ENCODE data around the gene DTNBP1.

Gene DTNBP1

DNA sequence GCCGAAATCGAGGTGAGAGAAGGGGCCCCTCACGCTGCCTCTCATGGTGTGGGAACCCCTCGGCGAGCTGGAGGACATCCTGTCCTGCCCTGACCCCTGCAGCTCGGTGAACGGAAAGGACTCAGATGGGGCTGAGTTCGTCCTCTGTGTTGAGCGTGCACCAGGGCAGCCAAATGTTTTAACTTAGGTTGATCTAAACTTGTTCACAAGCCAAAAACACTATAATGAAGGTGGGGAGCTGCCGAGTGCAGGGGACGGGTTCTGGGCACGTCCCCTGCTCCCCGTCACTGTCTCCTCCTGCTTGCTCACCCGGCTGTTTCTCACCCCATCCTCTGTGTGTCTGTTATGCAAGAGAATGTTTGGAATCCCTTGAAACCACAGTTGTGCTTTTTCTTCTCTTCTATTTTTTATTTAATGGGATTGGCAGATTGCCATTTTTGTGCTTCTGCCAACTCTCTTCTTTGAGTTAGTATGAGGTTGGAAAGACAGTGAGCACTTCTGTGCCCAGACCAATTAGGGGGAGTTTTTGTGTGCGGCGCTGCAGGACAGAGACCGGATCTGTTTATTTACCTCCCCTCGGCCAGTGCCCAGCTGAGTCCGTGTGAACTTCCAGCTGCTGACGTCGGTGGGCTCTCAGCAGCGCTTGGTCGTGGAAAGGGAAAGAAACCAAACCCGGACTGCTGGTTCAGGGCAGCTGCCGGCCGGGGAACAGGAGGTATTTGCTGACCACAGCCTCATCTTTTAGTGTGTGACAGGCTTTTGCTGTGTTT, 158.1 kb downstream of the DTNBP1 start:
- Mint-ChIP-seq H3K27me3 (ENCODE audit: low read depth) (no peaks in the 10 kb centered on the region), H3K36me3 (ENCODE audit: low read depth) (peaks cover 22% of the 10 kb centered on the region), H3K27ac (peak overlapping the region; percentile 9), H3K4me1 (ENCODE audit: low read depth) (peaks cover 2% of the 10 kb centered on the region), H3K9me3 (no peaks in the 10 kb centered on the region), H3K4me3 (no peak overlapping the region)

DNA sequence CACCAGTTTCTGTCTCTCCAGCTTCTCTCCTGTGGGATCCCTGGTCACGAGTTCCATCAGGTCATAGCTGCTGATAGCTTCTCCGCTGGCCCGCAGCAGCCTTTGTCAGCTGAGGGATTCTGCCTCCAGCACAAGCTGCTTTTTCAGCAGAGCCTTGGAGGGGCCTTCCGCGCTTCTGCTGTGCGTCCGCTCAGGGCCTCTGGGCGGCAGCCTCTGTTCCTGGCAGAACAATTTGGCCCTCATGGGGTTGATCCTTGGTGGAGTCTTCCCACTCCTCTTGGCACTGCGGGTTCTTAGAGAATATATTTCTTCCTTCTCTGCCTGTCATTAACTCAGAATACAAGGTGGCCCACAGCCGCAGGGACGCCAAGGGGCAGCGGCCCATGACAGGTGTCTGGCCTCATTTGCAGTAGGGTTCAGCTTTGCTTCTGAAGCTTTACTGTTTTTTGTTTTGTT, 158.8 kb downstream of the DTNBP1 start:
- peaks cover 2% of the 10 kb centered on the region for H3K4me1 Mint-ChIP-seq (ENCODE audit: low read depth)
- H3K4me3 Mint-ChIP-seq, result no peak overlapping the region
- H3K9me3 Mint-ChIP-seq, result no peaks in the 10 kb centered on the region
- no peaks in the 10 kb centered on the region for H3K27me3 Mint-ChIP-seq (ENCODE audit: low read depth)
- H3K27ac Mint-ChIP-seq, result no peak overlapping the region
- peaks cover 22% of the 10 kb centered on the region for H3K36me3 Mint-ChIP-seq (ENCODE audit: low read depth)

DNA sequence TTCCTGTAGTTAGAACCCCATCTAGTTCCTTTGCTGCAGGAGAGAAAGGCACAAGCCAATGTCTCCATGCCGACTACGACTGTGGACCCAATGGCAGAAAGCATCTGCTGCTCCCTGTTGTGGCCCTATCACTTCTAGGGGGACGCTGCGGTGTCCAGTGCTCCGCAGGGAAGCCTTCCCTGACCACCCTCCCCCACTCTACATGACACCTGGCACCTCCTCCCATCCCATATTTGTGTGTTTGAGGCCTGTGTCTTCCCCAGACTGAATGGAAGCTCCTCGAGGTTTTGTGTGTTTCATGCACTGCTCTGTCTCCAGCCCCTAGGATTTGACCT, 159.5 kb downstream of the DTNBP1 start:
- Mint-ChIP-seq H3K4me1 (ENCODE audit: low read depth) (peaks cover 3% of the 10 kb centered on the region), H3K27me3 (ENCODE audit: low read depth) (no peaks in the 10 kb centered on the region), H3K27ac (no peak overlapping the region), H3K4me3 (no peak overlapping the region), H3K9me3 (no peaks in the 10 kb centered on the region), H3K36me3 (ENCODE audit: low read depth) (peaks cover 22% of the 10 kb centered on the region)

DNA sequence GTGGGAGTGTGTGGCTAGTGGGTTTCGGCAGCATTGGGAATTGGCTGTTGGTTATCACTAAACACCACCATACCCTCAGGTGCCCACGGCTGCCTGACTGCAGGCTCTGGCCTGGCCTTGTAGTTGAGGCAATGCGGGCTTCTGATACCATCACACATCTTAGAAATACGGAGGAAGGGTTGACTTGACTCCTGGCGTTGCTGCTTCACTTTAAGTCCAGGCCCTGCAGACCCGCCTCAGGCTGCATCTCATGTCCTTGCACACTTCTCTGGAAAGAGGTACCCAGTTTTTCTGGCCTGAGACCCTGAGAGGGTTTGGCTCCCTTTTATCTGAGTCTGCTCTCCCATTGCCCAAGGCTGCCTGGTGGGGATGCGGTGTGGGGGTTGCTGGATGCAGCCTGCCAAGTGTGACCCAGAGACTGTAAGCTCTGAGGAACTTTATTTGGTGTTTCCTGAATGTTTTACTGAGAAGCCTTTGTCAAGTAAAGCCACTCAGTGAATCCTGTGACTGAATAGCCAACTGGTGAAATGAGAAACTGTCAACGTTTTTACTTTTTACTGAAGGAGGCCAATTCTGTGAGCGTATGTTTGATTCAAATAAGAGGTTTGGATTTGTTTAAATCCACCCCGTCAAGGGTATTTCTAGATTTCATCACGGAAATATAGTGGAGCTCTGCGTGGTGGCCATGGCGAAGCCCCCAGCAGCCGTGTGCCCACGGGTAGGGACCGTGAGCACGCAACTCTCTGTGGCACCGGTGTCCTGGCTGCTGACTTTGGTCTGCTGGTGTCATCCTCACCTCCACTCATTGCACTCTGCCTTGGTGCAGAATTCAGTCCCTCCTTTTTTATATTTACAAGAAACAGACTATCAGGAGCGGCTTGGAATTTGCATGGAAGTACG, 160.1 kb downstream of the DTNBP1 start:
- H3K4me1 Mint-ChIP-seq (ENCODE audit: low read depth), result peaks cover 5% of the 10 kb centered on the region
- H3K27ac Mint-ChIP-seq, result no peak overlapping the region
- H3K27me3 Mint-ChIP-seq (ENCODE audit: low read depth), result no peaks in the 10 kb centered on the region
- H3K36me3 Mint-ChIP-seq (ENCODE audit: low read depth), result peaks cover 27% of the 10 kb centered on the region
- no peaks in the 10 kb centered on the region for H3K9me3 Mint-ChIP-seq
- H3K4me3 Mint-ChIP-seq, result no peak overlapping the region

DNA sequence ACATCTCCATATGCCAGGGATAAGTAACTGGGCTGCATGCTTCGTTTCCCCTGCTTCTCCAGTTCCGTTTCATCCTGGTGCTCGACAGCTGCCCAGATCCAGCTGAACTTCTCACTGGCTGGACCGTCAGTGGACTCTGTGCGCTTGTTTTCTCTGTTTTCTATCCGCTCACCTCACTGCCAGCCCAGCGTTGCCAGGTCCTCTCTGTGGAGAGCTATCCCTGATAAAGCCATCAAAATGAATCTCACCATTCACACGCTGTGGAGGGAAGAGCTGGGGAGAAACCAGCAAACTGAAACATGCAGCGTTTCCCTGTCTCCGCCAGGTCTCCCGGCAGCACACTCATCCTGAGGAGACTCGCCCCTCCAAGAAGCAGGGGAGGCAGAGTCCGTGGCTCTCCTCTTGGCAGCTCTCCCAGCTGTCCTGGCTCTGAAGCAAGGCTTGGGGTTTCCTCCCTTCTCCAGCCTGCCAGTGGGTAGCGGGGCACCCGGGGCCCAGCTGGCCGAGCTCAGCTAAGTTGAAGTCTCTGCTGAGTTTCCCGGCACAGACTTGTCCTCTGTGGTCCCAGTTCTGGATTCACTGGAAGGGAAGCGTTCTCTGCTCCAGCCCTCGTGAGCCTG, 160.9 kb downstream of the DTNBP1 start:
- no peak overlapping the region for H3K4me3 Mint-ChIP-seq
- H3K27ac Mint-ChIP-seq, result no peak overlapping the region
- H3K27me3 Mint-ChIP-seq (ENCODE audit: low read depth), result no peaks in the 10 kb centered on the region
- peaks cover 24% of the 10 kb centered on the region for H3K36me3 Mint-ChIP-seq (ENCODE audit: low read depth)
- no peaks in the 10 kb centered on the region for H3K9me3 Mint-ChIP-seq
- H3K4me1 Mint-ChIP-seq (ENCODE audit: low read depth), result peaks cover 5% of the 10 kb centered on the region

DNA sequence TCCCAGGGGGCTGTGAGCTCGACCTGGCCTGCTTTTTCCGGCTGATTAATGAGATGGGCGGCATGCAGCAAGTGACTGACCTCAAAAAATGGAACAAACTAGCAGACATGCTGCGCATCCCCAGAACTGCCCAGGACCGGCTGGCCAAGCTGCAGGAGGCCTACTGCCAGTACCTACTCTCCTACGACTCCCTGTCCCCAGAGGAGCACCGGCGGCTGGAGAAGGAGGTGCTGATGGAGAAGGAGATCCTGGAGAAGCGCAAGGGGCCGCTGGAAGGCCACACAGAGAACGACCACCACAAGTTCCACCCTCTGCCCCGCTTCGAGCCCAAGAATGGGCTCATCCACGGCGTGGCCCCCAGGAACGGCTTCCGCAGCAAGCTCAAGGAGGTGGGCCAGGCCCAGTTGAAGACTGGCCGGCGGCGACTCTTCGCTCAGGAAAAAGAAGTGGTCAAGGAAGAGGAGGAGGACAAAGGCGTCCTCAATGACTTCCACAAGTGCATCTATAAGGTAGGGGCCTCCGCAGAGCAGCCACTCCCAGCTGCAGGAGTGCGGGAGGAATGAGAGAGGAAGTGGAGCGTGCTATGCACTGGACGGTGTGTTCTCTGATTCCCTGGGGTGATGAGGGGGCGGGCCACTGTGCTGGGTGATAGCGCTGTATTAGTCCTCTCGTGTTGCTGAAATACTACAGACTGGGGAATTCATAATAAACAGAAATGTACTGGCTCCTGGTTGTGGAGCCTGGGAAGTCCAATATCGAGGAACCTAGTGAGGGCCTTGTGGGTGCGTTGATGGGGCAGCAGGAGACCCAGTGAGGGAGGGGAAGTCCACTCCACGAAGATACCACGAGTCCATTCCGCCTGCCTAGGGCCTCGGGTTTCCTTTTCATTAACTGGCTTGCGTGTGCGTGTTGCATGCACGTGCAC, 161.7 kb downstream of the DTNBP1 start:
- H3K36me3 Mint-ChIP-seq (ENCODE audit: low read depth), result peaks cover 24% of the 10 kb centered on the region
- H3K9me3 Mint-ChIP-seq, result no peaks in the 10 kb centered on the region
- peaks cover 5% of the 10 kb centered on the region for H3K4me1 Mint-ChIP-seq (ENCODE audit: low read depth)
- no peak overlapping the region for H3K27ac Mint-ChIP-seq
- no peaks in the 10 kb centered on the region for H3K27me3 Mint-ChIP-seq (ENCODE audit: low read depth)
- H3K4me3 Mint-ChIP-seq, result no peak overlapping the region

DNA sequence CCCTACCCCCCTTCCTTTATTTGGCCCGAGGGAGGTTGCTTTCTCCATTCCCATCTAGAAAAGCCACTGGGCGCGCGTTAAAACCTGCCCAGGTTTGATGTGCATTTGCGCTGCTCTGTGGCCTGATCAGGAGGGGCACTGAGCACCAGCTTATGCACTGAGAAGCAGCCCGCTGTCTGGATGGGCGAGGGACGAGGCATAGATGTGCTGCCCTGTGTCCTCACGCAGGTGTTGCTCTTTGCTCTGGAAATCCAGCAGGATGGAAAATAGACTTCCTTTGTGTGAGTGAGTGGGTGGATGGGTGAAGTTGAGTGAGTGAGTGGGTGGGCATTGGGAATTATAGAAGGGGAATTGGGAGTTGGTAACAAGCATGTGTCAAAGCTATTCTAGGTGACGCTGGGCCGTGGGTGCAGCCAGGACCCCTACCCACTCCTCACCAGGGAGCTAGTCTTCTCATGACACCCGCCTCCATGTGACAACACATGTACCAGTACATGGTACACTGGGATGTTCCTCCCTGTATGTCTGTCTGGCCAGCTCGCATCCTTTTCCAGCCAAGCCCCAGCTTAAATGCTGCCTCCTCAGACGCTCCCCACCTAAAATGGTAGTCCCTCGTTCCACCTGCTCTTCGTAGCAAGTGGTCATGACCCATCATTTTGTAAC, 162.6 kb downstream of the DTNBP1 start:
- H3K27me3 Mint-ChIP-seq (ENCODE audit: low read depth), result no peaks in the 10 kb centered on the region
- H3K27ac Mint-ChIP-seq, result no peak overlapping the region
- no peaks in the 10 kb centered on the region for H3K9me3 Mint-ChIP-seq
- H3K36me3 Mint-ChIP-seq (ENCODE audit: low read depth), result peaks cover 29% of the 10 kb centered on the region
- peaks cover 5% of the 10 kb centered on the region for H3K4me1 Mint-ChIP-seq (ENCODE audit: low read depth)
- H3K4me3 Mint-ChIP-seq, result no peak overlapping the region

DNA sequence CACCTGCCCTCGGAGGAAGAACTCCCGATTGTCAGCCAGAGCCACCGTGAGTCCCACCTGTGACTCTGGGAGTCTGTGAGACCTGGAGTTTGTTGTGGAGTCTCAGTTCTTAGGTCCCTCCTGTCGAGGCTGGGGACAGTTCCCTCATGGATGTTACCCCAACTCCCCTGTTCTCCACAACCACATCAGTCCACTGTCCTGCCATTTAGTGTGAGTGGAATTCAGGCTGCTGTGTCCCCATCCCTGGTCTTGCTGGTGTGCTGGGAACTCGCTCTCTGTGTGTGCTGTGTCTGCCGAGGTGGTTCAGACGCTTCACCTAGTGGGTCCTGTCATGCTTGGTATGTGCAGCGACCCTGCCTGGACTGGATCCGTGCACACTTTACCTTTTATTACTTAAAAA, 163.2 kb downstream of the DTNBP1 start:
- Mint-ChIP-seq H3K27me3 (ENCODE audit: low read depth) (no peaks in the 10 kb centered on the region), H3K36me3 (ENCODE audit: low read depth) (peaks cover 26% of the 10 kb centered on the region), H3K9me3 (no peaks in the 10 kb centered on the region), H3K27ac (no peak overlapping the region), H3K4me1 (ENCODE audit: low read depth) (peaks cover 5% of the 10 kb centered on the region), H3K4me3 (no peak overlapping the region)

DNA sequence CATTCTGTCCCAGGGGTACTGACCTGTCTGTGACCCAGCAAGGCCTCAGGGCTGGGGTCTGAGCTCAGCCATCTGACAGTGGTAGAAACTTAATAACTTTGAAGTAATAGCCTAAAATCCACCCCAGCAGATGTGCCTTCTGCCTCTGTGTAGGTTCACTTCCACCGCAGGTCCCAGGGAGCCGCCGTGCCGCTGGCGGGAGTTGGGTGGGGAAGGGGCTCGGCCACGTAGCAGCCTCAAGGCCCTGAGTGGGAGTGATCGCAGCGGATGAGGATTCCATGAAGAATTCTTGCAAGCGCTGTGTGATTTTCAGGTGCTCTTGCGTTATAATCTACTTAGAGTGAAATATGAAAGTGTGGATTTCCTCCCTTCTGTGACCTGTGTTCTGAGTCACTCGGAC, 163.7 kb downstream of the DTNBP1 start:
- H3K36me3 Mint-ChIP-seq (ENCODE audit: low read depth), result peaks cover 24% of the 10 kb centered on the region
- H3K27ac Mint-ChIP-seq, result no peak overlapping the region

DNA sequence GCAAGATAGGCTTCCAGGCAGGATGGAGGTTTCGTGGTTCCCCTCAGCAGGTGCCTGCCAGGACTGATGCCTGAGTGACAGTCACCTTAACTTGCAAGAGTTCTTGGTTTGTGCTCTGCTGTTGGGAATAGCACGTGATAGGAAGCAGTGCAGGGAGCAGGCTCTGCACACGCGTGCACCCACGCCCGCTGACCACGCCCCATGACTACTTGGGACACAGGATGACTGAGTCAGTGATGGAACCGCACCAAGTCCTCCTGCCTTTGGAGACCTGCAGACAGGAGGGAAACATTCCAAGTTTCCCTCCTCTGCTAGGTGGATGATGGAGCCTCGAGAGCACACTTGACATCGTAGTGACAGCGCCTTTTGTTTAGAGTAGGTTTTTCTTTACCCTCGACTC, 164.2 kb downstream of the DTNBP1 start:
- Mint-ChIP-seq H3K4me3 (no peak overlapping the region), H3K4me1 (ENCODE audit: low read depth) (peaks cover 5% of the 10 kb centered on the region), H3K27ac (no peak overlapping the region), H3K36me3 (ENCODE audit: low read depth) (peaks cover 23% of the 10 kb centered on the region), H3K9me3 (no peaks in the 10 kb centered on the region), H3K27me3 (ENCODE audit: low read depth) (no peaks in the 10 kb centered on the region)

More for the DNA sequence above, 163.7 kb downstream of the DTNBP1 start:
- H3K4me1 Mint-ChIP-seq (ENCODE audit: low read depth), result peaks cover 5% of the 10 kb centered on the region
- H3K4me3 Mint-ChIP-seq, result no peak overlapping the region
- no peaks in the 10 kb centered on the region for H3K9me3 Mint-ChIP-seq
- H3K27me3 Mint-ChIP-seq (ENCODE audit: low read depth), result no peaks in the 10 kb centered on the region

DNA sequence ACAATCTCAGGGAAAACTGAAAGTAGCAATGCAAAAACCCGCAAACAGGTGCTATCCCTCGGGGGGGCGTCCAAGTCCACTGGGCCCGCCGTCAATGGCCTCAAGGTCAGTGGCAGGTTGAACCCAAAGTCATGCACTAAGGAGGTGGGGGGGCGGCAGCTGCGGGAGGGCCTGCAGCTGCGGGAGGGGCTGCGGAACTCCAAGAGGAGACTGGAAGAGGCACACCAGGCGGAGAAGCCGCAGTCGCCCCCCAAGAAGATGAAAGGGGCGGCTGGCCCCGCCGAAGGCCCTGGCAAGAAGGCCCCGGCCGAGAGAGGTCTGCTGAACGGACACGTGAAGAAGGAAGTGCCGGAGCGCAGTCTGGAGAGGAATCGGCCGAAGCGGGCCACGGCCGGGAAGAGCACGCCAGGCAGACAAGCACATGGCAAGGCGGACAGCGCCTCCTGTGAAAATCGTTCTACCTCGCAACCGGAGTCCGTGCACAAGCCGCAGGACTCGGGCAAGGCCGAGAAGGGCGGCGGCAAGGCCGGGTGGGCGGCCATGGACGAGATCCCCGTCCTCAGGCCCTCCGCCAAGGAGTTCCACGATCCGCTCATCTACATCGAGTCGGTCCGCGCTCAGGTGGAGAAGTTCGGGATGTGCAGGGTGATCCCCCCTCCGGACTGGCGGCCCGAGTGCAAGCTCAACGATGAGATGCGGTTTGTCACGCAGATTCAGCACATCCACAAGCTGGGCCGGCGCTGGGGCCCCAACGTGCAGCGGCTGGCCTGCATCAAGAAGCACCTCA, 166.3 kb downstream of the DTNBP1 start:
- Mint-ChIP-seq H3K27me3 (ENCODE audit: low read depth) (no peaks in the 10 kb centered on the region), H3K27ac (no peak overlapping the region), H3K4me3 (no peak overlapping the region), H3K4me1 (ENCODE audit: low read depth) (peaks cover 17% of the 10 kb centered on the region), H3K9me3 (no peaks in the 10 kb centered on the region), H3K36me3 (ENCODE audit: low read depth) (peaks cover 18% of the 10 kb centered on the region)

DNA sequence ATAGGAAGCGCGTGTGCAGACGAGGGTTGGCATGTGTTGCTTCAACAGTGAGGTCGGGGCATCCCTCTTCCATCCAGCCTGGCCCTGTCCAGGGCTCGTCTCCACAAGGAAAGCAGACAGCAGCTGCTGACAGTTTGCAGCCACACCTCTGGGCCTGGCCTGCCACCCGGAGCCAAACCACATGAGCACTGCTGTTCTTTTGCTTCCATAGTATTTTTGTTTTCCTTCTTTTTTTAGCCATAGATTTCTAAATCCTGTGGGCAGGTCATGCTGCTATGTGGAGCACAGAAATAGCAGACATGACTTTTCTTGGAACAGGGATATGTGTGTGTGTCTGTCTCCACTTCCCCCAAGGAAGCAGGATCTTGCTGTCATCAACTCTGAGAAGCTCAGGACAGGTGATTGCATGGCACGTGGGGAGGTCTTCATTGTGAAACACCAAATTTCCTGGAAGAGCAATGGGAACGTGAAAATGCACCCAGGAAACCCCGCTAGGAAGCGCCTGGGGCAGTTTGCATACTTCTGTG, 167.4 kb downstream of the DTNBP1 start:
- H3K9me3 Mint-ChIP-seq, result no peaks in the 10 kb centered on the region
- peaks cover 20% of the 10 kb centered on the region for H3K4me1 Mint-ChIP-seq (ENCODE audit: low read depth)
- H3K27ac Mint-ChIP-seq, result peak overlapping the region; percentile 8
- H3K27me3 Mint-ChIP-seq (ENCODE audit: low read depth), result no peaks in the 10 kb centered on the region
- H3K4me3 Mint-ChIP-seq, result no peak overlapping the region
- H3K36me3 Mint-ChIP-seq (ENCODE audit: low read depth), result peaks cover 12% of the 10 kb centered on the region

All from T-helper 1 cell treated with Interleukin-12 subunit alpha and Interleukin-12 subunit beta and Interleukin-4 antibody, amounts not matched to agents 30 μg/mL and 1 μg/mL, for 36 hours (primary cell).